K562 (cell line): ENCODE data around the gene BPI. TPM values are rescaled to one million over a fixed set of nuclear protein-coding genes. Genes with fewer than 3 reads are reported as not detected.

ENCODE experiments used
- CCNT2 ChIP-seq: IDR thresholded peaks from 2 replicates; pipeline ENCODE4 v1.6.1; 2011; ENCODE audit warnings: borderline replicate concordance, low read depth, mild to moderate bottlenecking, moderate library complexity, mixed read lengths, low read length; ENCODE audit not compliant: insufficient read length; ENCODE audit errors: extremely low read depth
- CREBBP ChIP-seq: IDR thresholded peaks from one replicate; pipeline ENCODE4 v1.6.1; 2012; ENCODE audit warnings: low read depth, mild to moderate bottlenecking, control low read depth, inconsistent platforms, low read length
- KDM4B ChIP-seq, 2 experiments: fragments of 450-650 bp in 1 of 2; sonication (generic) in 1 of 2; IDR thresholded peaks; 2 replicates each; pipeline ENCODE4 v1.6.1; 2016 to 2017; ENCODE audit warnings: borderline replicate concordance in 2 of 2, antibody characterized with exemption in 1 of 2, low read depth in 1 of 2, mild to moderate bottlenecking in 1 of 2
- MYC ChIP-seq, 2 experiments: fragments of 250-450 bp in 1 of 2; sonication (Bioruptor Pico) in 1 of 2; IDR thresholded peaks; 2 replicates each; pipeline versions ENCODE4 v1.5.1 to v1.6.1; 2012 to 2021; ENCODE audit warnings: low read depth in 2 of 2, borderline replicate concordance in 1 of 2, improper control_type of control experiment in 1 of 2, low read length in 1 of 2, mild to moderate bottlenecking in 1 of 2, moderate library complexity in 1 of 2
- NCOA1 ChIP-seq: fragments of 450-650 bp; IDR thresholded peaks from 2 replicates; pipeline ENCODE4 v1.6.1; 2016; ENCODE audit warnings: low read depth
- SP1 ChIP-seq: sonication (generic); formaldehyde crosslinking; IDR thresholded peaks from 2 replicates; pipeline ENCODE4 v1.8.1; 2022; ENCODE audit warnings: mild to moderate bottlenecking, missing genetic modification reagents
- ZBTB7A ChIP-seq: IDR thresholded peaks from 2 replicates; pipeline ENCODE4 v1.6.1; 2011; ENCODE audit warnings: low read depth, mild to moderate bottlenecking, low read length, moderate library complexity, borderline replicate concordance; ENCODE audit not compliant: control insufficient read depth
- ZNF197 ChIP-seq: fragments of 200-800 bp; sonication (Bioruptor generic); IDR thresholded peaks from 2 replicates; pipeline ENCODE4 v1.6.1; 2016; ENCODE audit warnings: low read depth, missing genetic modification characterization, missing compliant biosample characterization
- ZNF77 ChIP-seq: fragments of 250-450 bp; sonication (Bioruptor Pico); IDR thresholded peaks from 2 replicates; pipeline ENCODE4 v1.5.0; 2020
- polyA plus RNA-seq, 8 experiments: library from polyadenylated mRNA; depleted of rRNA in 4 of 8; stranded (reverse) in 5 of 8; unstranded in 3 of 8; fragments of >200 nt; fragmentation: Nextera tagmentation in 2 of 8; fragmentation: Illumina TruSeq in 1 of 8; extraction: Ambion mirVana in 2 of 8; extraction: Trizol in 1 of 8; gene quantifications; 2 replicates each; pipeline versions ENCODE4 v1.2.1 to v1.2.3, GENCODE V29; 2011 to 2014; ENCODE audit warnings: inconsistent platforms in 1 of 8, missing spikeins in 1 of 8
- total RNA-seq, 7 experiments: library from RNA; depleted of rRNA in 6 of 7; stranded (reverse); fragments of >200 nt in 6 of 7; fragmentation: Illumina TruSeq in 2 of 7; extraction: Trizol in 2 of 7; gene quantifications; 2 replicates each; pipeline versions ENCODE4 v1.2.1 to v1.2.3, GENCODE V29; 2011 to 2021; ENCODE audit warnings: low replicate concordance in 1 of 7
- TF ChIP-seq, protein P1 (sequence below): fragments of 200-800 bp; sonication (Bioruptor generic); IDR thresholded peaks from 2 replicates; pipeline ENCODE4 v1.6.1; 2016; ENCODE audit warnings: missing genetic modification characterization, missing compliant biosample characterization
- TF ChIP-seq, protein P2 (sequence below): fragments of 250-450 bp; sonication (Bioruptor Pico); IDR thresholded peaks from 2 replicates; pipeline ENCODE4 v1.5.0; 2021
- TF ChIP-seq, protein P3 (sequence below): fragments of 450-650 bp; IDR thresholded peaks from one replicate; pipeline ENCODE4 v1.6.1; 2018; ENCODE audit warnings: mild to moderate bottlenecking, moderate library complexity; ENCODE audit not compliant: partially characterized antibody
- TF ChIP-seq, protein P4 (sequence below): fragments of 450-650 bp; IDR thresholded peaks from 2 replicates; pipeline ENCODE4 v1.6.1; 2016
- TF ChIP-seq, protein P5 (sequence below): fragments of 450-650 bp; IDR thresholded peaks from 2 replicates; pipeline ENCODE4 v1.6.1; 2017; ENCODE audit warnings: antibody characterized with exemption
- TF ChIP-seq, protein P6 (sequence below): sonication (generic); formaldehyde crosslinking; IDR thresholded peaks from 2 replicates; pipeline ENCODE4 v1.8.0; 2022; ENCODE audit warnings: missing genetic modification reagents, mild to moderate bottlenecking, borderline replicate concordance

Gene BPI
- total and polyA plus RNA-seq, 9 of the 15 experiments (the other 6 are each of a cell fraction or from before 2014, with no cell fraction given) = not detected

DNA sequence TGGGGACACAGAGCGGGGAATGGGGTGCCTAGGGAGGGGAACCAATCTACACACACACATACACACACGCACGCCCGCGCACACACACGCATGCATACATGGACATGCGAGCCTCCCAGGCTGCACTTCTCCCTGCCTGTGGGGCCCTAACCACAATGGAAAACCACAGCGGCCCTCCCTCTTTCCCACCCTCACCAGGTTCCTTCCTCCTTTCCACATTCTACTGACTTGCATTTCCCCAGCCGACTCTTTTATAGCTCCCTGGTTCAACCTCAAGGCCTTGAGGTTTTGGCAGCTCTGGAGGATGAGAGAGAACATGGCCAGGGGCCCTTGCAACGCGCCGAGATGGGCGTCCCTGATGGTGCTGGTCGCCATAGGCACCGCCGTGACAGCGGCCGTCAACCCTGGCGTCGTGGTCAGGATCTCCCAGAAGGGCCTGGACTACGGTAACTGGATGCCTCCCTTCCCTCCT is at the start of gene BPI (continued):
- TF ChIP-seq, protein P1, sequence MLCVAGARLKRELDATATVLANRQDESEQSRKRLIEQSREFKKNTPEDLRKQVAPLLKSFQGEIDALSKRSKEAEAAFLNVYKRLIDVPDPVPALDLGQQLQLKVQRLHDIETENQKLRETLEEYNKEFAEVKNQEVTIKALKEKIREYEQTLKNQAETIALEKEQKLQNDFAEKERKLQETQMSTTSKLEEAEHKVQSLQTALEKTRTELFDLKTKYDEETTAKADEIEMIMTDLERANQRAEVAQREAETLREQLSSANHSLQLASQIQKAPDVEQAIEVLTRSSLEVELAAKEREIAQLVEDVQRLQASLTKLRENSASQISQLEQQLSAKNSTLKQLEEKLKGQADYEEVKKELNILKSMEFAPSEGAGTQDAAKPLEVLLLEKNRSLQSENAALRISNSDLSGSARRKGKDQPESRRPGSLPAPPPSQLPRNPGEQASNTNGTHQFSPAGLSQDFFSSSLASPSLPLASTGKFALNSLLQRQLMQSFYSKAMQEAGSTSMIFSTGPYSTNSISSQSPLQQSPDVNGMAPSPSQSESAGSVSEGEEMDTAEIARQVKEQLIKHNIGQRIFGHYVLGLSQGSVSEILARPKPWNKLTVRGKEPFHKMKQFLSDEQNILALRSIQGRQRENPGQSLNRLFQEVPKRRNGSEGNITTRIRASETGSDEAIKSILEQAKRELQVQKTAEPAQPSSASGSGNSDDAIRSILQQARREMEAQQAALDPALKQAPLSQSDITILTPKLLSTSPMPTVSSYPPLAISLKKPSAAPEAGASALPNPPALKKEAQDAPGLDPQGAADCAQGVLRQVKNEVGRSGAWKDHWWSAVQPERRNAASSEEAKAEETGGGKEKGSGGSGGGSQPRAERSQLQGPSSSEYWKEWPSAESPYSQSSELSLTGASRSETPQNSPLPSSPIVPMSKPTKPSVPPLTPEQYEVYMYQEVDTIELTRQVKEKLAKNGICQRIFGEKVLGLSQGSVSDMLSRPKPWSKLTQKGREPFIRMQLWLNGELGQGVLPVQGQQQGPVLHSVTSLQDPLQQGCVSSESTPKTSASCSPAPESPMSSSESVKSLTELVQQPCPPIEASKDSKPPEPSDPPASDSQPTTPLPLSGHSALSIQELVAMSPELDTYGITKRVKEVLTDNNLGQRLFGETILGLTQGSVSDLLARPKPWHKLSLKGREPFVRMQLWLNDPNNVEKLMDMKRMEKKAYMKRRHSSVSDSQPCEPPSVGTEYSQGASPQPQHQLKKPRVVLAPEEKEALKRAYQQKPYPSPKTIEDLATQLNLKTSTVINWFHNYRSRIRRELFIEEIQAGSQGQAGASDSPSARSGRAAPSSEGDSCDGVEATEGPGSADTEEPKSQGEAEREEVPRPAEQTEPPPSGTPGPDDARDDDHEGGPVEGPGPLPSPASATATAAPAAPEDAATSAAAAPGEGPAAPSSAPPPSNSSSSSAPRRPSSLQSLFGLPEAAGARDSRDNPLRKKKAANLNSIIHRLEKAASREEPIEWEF = no peak
- TF ChIP-seq, protein P2, sequence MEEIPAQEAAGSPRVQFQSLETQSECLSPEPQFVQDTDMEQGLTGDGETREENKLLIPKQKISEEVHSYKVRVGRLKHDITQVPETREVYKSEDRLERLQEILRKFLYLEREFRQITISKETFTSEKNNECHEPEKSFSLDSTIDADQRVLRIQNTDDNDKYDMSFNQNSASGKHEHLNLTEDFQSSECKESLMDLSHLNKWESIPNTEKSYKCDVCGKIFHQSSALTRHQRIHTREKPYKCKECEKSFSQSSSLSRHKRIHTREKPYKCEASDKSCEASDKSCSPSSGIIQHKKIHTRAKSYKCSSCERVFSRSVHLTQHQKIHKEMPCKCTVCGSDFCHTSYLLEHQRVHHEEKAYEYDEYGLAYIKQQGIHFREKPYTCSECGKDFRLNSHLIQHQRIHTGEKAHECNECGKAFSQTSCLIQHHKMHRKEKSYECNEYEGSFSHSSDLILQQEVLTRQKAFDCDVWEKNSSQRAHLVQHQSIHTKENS = no peak
- TF ChIP-seq CREBBP (no peak), MYC (IDR thresholded peaks at IDR 0.05; ENCODE audit: low read depth, low read length) (no peak), MYC (CRISPR knock-in tag; IDR thresholded peaks at IDR 0.05; ENCODE audit: borderline replicate concordance, low read depth) (no peak), ZBTB7A (no peak), KDM4B (IDR thresholded peaks at IDR 0.05; ENCODE audit: borderline replicate concordance in 2 of 2, low read depth in 1 of 2) (no peak), SP1 (CRISPR knock-in tag) (no peak), ZNF77 (CRISPR knock-in tag) (no peak), NCOA1 (no peak), ZNF197 (CRISPR knock-in tag) (no peak), CCNT2 (no peak)
- TF ChIP-seq, protein P3, sequence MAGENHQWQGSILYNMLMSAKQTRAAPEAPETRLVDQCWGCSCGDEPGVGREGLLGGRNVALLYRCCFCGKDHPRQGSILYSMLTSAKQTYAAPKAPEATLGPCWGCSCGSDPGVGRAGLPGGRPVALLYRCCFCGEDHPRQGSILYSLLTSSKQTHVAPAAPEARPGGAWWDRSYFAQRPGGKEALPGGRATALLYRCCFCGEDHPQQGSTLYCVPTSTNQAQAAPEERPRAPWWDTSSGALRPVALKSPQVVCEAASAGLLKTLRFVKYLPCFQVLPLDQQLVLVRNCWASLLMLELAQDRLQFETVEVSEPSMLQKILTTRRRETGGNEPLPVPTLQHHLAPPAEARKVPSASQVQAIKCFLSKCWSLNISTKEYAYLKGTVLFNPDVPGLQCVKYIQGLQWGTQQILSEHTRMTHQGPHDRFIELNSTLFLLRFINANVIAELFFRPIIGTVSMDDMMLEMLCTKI = no peak
- TF ChIP-seq, protein P4, sequence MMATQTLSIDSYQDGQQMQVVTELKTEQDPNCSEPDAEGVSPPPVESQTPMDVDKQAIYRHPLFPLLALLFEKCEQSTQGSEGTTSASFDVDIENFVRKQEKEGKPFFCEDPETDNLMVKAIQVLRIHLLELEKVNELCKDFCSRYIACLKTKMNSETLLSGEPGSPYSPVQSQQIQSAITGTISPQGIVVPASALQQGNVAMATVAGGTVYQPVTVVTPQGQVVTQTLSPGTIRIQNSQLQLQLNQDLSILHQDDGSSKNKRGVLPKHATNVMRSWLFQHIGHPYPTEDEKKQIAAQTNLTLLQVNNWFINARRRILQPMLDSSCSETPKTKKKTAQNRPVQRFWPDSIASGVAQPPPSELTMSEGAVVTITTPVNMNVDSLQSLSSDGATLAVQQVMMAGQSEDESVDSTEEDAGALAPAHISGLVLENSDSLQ = 0 out of 2 replicates have a peak, but pooled peaks have one; percentile 11
- TF ChIP-seq, protein P5, sequence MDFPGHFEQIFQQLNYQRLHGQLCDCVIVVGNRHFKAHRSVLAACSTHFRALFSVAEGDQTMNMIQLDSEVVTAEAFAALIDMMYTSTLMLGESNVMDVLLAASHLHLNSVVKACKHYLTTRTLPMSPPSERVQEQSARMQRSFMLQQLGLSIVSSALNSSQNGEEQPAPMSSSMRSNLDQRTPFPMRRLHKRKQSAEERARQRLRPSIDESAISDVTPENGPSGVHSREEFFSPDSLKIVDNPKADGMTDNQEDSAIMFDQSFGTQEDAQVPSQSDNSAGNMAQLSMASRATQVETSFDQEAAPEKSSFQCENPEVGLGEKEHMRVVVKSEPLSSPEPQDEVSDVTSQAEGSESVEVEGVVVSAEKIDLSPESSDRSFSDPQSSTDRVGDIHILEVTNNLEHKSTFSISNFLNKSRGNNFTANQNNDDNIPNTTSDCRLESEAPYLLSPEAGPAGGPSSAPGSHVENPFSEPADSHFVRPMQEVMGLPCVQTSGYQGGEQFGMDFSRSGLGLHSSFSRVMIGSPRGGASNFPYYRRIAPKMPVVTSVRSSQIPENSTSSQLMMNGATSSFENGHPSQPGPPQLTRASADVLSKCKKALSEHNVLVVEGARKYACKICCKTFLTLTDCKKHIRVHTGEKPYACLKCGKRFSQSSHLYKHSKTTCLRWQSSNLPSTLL = no peak
- TF ChIP-seq, protein P6, sequence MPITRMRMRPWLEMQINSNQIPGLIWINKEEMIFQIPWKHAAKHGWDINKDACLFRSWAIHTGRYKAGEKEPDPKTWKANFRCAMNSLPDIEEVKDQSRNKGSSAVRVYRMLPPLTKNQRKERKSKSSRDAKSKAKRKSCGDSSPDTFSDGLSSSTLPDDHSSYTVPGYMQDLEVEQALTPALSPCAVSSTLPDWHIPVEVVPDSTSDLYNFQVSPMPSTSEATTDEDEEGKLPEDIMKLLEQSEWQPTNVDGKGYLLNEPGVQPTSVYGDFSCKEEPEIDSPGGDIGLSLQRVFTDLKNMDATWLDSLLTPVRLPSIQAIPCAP (CRISPR knock-in tag) = no peak
